OCI-LY7 (cell line): Measurements from ENCODE around the gene MUL1.

Source experiments
- CTCF ChIP-seq: fragments of 200-600 bp; sonication (generic); conservative IDR thresholded peaks from 2 replicates; pipeline ENCODE4 v1.5.1; 2014; ENCODE audit warnings: mild to moderate bottlenecking, antibody characterized with exemption, low read length, moderate library complexity, mixed read lengths
- EZH2phosphoT487 ChIP-seq: fragments of 200-600 bp; sonication (generic); IDR thresholded peaks from 2 replicates; pipeline ENCODE4 v1.6.1; 2018; ENCODE audit warnings: low read depth, borderline replicate concordance, mild to moderate bottlenecking, mixed run types, antibody characterized with exemption, low read length, moderate library complexity, mixed read lengths

GRCh38 chr1:20480243-20480944, 27.6 kb downstream of the MUL1 start:
- TF ChIP-seq CTCF (no peak), EZH2phosphoT487 (no peak)
